Progenitor cell of endocrine pancreas (in vitro differentiated cells): Measurements from ENCODE around the gene CRABP1. TPM values are rescaled to one million over a fixed set of nuclear protein-coding genes. Genes with fewer than 3 reads are reported as not detected.
A peak's percentile ranks its signal among the peaks of the same experiment; 100 is the strongest.

Experiments
- DNase-seq: peaks from one replicate; pipeline ENCODE4 v3.0.0; 2021; ENCODE audit warnings: low spot score; ENCODE audit not compliant: unreplicated experiment
- H3K27ac Mint-ChIP-seq: 2 replicates; pipeline ENCODE4 v1.8.0; 2021; ENCODE audit warnings: mild to moderate bottlenecking, moderate library complexity, mixed read lengths
- H3K27me3 Mint-ChIP-seq: 2 replicates; pipeline ENCODE4 v1.8.0; 2021; ENCODE audit warnings: mixed read lengths
- H3K36me3 Mint-ChIP-seq: 2 replicates; pipeline ENCODE4 v1.8.0; 2022; ENCODE audit warnings: mixed read lengths; ENCODE audit not compliant: insufficient read depth
- H3K4me1 Mint-ChIP-seq: 2 replicates; pipeline ENCODE4 v1.8.0; 2021; ENCODE audit warnings: low read depth, mixed read lengths
- H3K4me3 Mint-ChIP-seq: 2 replicates; pipeline ENCODE4 v1.8.0; 2021; ENCODE audit warnings: low read depth, mild to moderate bottlenecking, moderate library complexity, mixed read lengths
- H3K9me3 Mint-ChIP-seq: 2 replicates; pipeline ENCODE4 v1.8.0; 2021; ENCODE audit warnings: low read depth, mixed read lengths
- total RNA-seq: library from RNA; stranded (reverse); gene quantifications from 2 replicates; pipeline ENCODE4 v1.2.1, GENCODE V29; 2021
- TF ChIP-seq, protein P1 (sequence below): fragments of 200-600 bp; sonication (generic); IDR thresholded peaks from one replicate; pipeline ENCODE4 v1.5.0; 2021; ENCODE audit warnings: antibody characterized with exemption, mild to moderate bottlenecking; ENCODE audit not compliant: unreplicated experiment

Gene CRABP1
- total RNA-seq, 1 donor from 2014 or later, result 1.1 TPM

DNA sequence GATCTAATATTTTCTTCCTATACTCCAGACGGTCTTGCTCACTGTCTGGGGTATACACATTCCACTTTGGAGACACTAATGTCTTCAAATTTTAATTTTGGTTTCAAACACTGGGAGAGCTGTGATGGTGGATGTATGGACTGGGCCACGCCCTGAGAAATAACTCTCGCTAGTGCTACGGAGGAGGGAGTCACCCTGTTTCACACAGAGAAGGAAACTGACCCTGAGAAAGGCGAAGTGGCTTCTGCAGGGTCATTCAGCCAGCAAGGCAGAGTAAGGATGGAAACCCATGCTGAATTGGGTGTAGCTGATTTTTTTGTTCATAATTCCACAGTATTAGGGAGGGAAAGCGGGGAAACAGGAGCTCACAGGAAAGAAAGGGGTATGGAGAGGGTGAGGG is 32.2 kb upstream of the CRABP1 start:
- Mint-ChIP-seq H3K4me3 (no peak overlapping the region), H3K36me3 (no peaks in the 10 kb centered on the region), H3K4me1 (peaks cover 1% of the 10 kb centered on the region), H3K27me3 (peaks cover 28% of the 10 kb centered on the region), H3K27ac (no peak overlapping the region), H3K9me3 (no peaks in the 10 kb centered on the region)
- TF ChIP-seq, protein P1, sequence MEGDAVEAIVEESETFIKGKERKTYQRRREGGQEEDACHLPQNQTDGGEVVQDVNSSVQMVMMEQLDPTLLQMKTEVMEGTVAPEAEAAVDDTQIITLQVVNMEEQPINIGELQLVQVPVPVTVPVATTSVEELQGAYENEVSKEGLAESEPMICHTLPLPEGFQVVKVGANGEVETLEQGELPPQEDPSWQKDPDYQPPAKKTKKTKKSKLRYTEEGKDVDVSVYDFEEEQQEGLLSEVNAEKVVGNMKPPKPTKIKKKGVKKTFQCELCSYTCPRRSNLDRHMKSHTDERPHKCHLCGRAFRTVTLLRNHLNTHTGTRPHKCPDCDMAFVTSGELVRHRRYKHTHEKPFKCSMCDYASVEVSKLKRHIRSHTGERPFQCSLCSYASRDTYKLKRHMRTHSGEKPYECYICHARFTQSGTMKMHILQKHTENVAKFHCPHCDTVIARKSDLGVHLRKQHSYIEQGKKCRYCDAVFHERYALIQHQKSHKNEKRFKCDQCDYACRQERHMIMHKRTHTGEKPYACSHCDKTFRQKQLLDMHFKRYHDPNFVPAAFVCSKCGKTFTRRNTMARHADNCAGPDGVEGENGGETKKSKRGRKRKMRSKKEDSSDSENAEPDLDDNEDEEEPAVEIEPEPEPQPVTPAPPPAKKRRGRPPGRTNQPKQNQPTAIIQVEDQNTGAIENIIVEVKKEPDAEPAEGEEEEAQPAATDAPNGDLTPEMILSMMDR, result no peak
- DNase-seq, result no peak

DNA sequence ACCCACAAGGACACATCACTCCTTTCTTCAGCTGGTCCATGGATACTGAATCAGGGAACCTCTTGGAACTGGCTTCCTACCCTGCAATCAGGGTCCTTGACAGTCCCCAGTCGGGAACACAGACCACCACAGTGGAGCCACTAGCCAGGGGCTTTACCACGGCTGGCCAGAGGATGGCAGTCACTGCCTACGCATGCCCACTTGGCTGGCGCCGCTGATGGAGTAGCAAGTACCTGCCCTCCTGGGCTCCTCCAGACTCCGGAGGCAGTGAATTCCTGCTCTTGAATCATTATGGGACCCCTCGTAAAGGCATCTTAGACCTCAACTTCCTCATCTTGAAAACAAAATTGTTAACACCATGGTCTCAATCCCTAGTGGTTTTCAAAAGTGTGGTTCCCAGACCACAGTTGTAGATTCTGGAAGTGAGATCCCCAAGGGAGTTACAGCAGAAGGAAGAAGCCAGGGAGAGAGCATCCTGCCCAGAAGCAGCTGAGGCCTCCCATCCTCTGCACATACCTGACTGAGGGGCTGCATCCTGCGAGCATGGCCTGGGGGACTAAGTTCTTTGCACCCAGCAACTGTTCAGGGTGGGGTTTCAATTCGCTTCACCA is 31.6 kb upstream of the CRABP1 start:
- no peaks in the 10 kb centered on the region for H3K9me3 Mint-ChIP-seq
- no peak overlapping the region for H3K4me3 Mint-ChIP-seq
- H3K36me3 Mint-ChIP-seq, result no peaks in the 10 kb centered on the region
- peaks cover 28% of the 10 kb centered on the region for H3K27me3 Mint-ChIP-seq
- H3K27ac Mint-ChIP-seq, result no peak overlapping the region
- TF ChIP-seq, protein P1, result peak; percentile 93
- peak; percentile 83 for DNase-seq
- peaks cover 1% of the 10 kb centered on the region for H3K4me1 Mint-ChIP-seq

DNA sequence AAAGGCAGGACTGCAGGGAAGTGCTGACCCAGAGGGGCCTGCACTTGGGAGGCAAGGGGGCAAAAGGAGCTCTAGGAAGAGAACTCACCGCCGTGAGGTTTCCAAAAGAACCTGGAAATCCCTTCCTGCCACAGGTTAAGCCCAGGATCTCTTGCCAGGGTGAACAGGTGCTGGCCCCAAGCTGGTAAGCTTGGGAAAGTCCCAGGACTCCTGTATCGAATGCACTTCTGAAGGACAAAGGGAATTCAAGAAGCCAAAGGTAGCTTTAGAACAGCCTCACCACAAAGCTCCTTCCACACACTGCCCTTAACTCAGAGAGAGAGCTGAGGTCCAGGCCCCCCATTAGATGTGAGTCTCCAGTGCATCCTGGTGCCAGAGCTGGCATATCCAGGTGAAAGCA is 28.9 kb upstream of the CRABP1 start:
- no peaks in the 10 kb centered on the region for H3K9me3 Mint-ChIP-seq
- TF ChIP-seq, protein P1, result no peak
- H3K4me1 Mint-ChIP-seq, result peaks cover 3% of the 10 kb centered on the region
- DNase-seq, result no peak
- peaks cover 27% of the 10 kb centered on the region for H3K27me3 Mint-ChIP-seq
- no peak overlapping the region for H3K27ac Mint-ChIP-seq
- no peak overlapping the region for H3K4me3 Mint-ChIP-seq
- no peaks in the 10 kb centered on the region for H3K36me3 Mint-ChIP-seq

DNA sequence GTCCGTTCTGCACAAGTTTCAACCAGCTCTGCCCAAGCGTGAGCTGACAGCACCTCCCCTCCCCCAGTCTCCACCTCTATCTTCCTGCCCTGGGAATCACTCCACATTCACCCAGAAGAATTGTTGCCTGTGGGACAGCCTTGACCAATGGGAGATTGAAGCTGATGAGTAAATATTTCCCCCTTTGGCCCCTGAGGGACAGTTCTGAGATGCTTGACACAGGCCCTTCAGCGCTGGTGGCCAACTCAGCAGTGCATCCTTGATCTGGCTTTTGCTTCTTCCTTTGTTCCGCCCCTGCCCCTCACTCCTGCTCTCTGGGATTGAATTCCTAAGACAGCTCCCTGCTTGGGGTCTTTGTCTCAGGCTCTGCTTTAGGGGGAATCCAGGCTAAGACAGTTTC is 27.6 kb upstream of the CRABP1 start:
- Mint-ChIP-seq H3K27ac (no peak overlapping the region), H3K9me3 (no peaks in the 10 kb centered on the region), H3K27me3 (peaks cover 26% of the 10 kb centered on the region), H3K4me1 (peaks cover 7% of the 10 kb centered on the region), H3K4me3 (no peak overlapping the region), H3K36me3 (no peaks in the 10 kb centered on the region)
- DNase-seq, result no peak
- TF ChIP-seq, protein P1, result no peak

DNA sequence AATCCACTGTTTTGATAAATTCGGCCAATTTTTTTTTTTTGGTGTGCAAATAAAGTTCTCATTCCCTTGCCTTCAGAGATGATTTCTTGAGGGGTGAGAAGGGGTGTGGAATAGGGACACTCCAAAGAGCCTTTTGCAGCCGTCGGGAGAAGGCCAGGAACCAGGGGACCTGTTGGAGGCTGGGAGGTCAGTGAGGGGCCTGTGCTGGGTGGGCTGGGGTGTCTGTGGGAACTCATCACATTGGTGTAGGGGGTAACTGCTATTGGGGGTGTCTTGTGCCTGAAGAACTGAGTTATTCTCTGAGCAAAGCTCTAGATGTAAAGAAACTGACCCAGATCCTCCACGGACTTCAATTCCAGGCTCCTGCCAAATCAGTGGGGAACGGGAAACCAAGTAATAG is 27.2 kb upstream of the CRABP1 start:
- no peak for DNase-seq
- Mint-ChIP-seq H3K4me1 (peaks cover 7% of the 10 kb centered on the region), H3K27me3 (peaks cover 24% of the 10 kb centered on the region), H3K27ac (no peak overlapping the region), H3K36me3 (no peaks in the 10 kb centered on the region), H3K9me3 (no peaks in the 10 kb centered on the region), H3K4me3 (no peak overlapping the region)
- TF ChIP-seq, protein P1, result no peak
